Tibial artery (tissue), 4 donors: ENCODE data around the gene POLG2.

Experiments
- DNase-seq, 2 donors: peaks; one replicate each; pipeline ENCODE4 v3.0.0-alpha.2; 2019
- H3K27ac ChIP-seq, 2 donors: fragments of 200-600 bp; sonication (generic) in 1 of 2; 1 replicate in 1 of 2; 2 replicates in 1 of 2; pipeline ENCODE4 v1.5.1; 2018 to 2019; ENCODE audit warnings: mild to moderate bottlenecking in 1 of 2
- H3K27me3 ChIP-seq, 2 donors: fragments of 200-600 bp; sonication (generic) in 1 of 2; one replicate each; pipeline versions ENCODE4 v1.5.1 to v1.6.0; 2016 to 2019
- H3K36me3 ChIP-seq, 3 donors: fragments of 200-600 bp; sonication (generic) in 2 of 3; one replicate each; pipeline ENCODE4 v1.5.1; 2016 to 2019; ENCODE audit warnings: mild to moderate bottlenecking in 2 of 3
- H3K4me1 ChIP-seq, 4 donors: fragments of 200-600 bp; sonication (generic) in 2 of 4; 1 replicate in 3 of 4; 2 replicates in 1 of 4; pipeline ENCODE4 v1.5.1; 2016 to 2019
- H3K4me3 ChIP-seq, 2 donors: fragments of 200-600 bp; sonication (generic) in 1 of 2; 1 replicate in 1 of 2; 2 replicates in 1 of 2; pipeline ENCODE4 v1.5.1; 2018 to 2019; ENCODE audit warnings: mild to moderate bottlenecking in 2 of 2
- H3K9me3 ChIP-seq, 3 donors: fragments of 200-600 bp; sonication (generic) in 1 of 3; one replicate each; pipeline ENCODE4 v1.5.1; 2016 to 2019
- intact Hi-C: fragments of 100-400 bp; cut with DNase I; formaldehyde crosslinking; loops from one replicate; pipeline ENCODE4 v1.15.0; 2023; ENCODE audit warnings: low total_unique reads
- TF ChIP-seq, protein P1 (sequence below), 2 experiments: fragments of 200-600 bp in 1 of 2; fragments of 450-650 bp in 1 of 2; IDR thresholded peaks; one replicate each; pipeline ENCODE4 v1.5.1; 2017 to 2019; ENCODE audit warnings: antibody characterized with exemption in 2 of 2, mild to moderate bottlenecking in 1 of 2, moderate library complexity in 1 of 2

Gene POLG2

DNA sequence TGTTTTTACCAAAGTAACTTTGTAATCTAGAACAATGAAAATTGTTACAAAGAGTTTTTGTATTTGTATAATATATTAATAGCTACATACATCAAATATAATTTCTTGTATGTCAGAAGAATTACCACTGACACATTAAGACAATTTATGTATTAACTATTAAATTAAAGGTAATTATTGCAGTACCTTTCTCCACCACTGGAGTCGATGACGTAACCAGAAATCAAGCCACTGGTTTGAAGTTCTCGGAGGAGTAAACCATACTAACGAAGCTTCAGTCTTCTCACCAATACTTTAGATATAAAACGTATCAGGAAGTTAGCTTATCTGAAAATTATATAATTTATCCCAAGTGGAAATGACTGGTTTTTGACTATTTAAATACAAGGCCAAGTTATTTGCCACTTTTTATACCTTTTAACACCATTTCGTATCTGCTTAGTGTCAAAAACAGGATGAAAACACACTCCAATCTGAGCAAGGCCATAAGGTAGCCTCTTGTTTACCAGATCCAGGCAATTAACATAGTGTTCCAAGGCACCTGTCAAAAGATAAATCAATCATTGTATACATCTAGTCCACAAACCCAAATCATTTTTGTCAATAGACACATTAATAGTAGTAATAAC lies 4.3 kb downstream of the POLG2 start:
- peaks cover 10 to 57% (median 17%) of the 10 kb centered on the region in 3 donors for H3K36me3 ChIP-seq
- H3K4me3 ChIP-seq = no peak overlapping the region
- TF ChIP-seq, protein P1, sequence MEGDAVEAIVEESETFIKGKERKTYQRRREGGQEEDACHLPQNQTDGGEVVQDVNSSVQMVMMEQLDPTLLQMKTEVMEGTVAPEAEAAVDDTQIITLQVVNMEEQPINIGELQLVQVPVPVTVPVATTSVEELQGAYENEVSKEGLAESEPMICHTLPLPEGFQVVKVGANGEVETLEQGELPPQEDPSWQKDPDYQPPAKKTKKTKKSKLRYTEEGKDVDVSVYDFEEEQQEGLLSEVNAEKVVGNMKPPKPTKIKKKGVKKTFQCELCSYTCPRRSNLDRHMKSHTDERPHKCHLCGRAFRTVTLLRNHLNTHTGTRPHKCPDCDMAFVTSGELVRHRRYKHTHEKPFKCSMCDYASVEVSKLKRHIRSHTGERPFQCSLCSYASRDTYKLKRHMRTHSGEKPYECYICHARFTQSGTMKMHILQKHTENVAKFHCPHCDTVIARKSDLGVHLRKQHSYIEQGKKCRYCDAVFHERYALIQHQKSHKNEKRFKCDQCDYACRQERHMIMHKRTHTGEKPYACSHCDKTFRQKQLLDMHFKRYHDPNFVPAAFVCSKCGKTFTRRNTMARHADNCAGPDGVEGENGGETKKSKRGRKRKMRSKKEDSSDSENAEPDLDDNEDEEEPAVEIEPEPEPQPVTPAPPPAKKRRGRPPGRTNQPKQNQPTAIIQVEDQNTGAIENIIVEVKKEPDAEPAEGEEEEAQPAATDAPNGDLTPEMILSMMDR (IDR thresholded peaks at IDR 0.05) = peak; percentile 39 to 50
- H3K27me3 ChIP-seq = no peaks in the 10 kb centered on the region
- intact Hi-C loops = no loop called here
- H3K4me1 ChIP-seq = peaks cover 7 to 29% (median 24%) of the 10 kb centered on the region in 4 donors
- no peak for DNase-seq
- H3K27ac ChIP-seq = no peak overlapping the region
- no peaks in the 10 kb centered on the region for H3K9me3 ChIP-seq

DNA sequence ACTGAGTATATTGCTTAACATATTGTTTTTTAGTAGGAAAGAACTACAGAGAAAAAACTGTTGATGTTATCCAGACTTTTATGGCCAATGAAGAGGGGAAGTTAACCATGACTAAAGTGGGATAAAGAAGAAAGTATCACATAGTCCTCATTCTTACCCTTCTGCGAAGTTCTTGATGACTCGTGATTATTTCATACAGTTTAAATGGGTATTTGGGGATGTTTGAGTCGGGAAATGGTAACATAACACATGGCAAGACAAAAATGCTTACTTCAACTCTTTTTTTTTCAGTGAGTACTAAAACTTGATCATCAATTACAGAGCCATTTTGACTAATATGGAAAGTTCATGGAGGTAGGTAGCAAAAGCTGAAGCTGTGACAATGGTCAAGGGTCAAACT lies 4.9 kb downstream of the POLG2 start:
- H3K36me3 ChIP-seq = peaks cover 13 to 59% (median 18%) of the 10 kb centered on the region in 3 donors
- intact Hi-C loops = no loop called here

DNA sequence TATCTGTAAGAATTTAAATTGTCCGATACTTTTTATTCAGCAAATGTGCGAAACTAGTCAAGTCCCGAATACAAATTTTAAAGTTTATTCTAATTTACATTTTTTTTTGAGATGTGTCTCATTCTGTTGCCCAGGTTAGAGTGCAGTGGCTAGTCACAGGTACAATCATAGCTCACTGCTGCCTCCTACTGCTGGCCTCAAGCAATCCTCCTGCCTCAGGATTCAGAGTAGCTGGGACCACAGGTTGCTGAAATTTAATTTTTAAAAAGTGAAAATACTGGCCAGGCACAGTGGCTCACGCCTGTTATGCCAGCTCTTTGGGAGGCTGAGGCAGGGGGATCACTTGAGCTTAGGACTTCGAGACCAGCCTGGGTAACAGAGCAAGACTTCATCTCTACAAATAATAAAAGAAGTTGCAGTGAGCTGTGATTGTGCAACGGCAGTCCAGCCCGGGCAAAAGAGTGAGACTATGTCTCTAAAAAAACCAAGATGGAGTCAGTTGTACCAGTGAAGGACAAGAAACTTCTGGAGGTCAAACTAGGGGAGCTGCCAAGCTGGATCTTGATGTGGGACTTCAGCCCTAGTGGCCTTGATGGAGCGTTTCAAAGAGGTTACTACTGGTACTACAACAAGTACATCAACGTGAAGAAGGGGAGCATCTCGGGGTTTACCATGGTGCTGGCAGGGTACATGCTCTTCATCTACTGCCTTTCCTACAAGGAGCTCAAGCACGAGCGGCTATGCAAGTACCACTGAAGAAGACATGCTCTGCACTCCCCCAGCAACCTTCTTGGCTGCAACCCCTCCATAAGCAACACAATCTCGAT lies 5.6 kb downstream of the POLG2 start:
- Histone ChIP-seq H3K4me1 (peaks cover 6 to 23% (median 18%) of the 10 kb centered on the region in 4 donors), H3K27ac (no peak overlapping the region), H3K4me3 (no peak overlapping the region), H3K27me3 (no peaks in the 10 kb centered on the region), H3K9me3 (no peaks in the 10 kb centered on the region), H3K36me3 (peaks cover 14 to 62% (median 19%) of the 10 kb centered on the region in 3 donors)
- TF ChIP-seq, protein P1 (IDR thresholded peaks at IDR 0.05) = peak; percentile 34
- DNase-seq = no peak
- intact Hi-C loops = no loop called here

More for the DNA sequence above, 4.9 kb downstream of the POLG2 start:
- no peak overlapping the region for H3K4me3 ChIP-seq
- H3K4me1 ChIP-seq = peaks cover 7 to 23% (median 19%) of the 10 kb centered on the region in 4 donors
- DNase-seq = no peak
- no peak overlapping the region for H3K27ac ChIP-seq
- TF ChIP-seq, protein P1 (IDR thresholded peaks at IDR 0.05) = no peak
- no peaks in the 10 kb centered on the region for H3K9me3 ChIP-seq
- no peaks in the 10 kb centered on the region for H3K27me3 ChIP-seq

DNA sequence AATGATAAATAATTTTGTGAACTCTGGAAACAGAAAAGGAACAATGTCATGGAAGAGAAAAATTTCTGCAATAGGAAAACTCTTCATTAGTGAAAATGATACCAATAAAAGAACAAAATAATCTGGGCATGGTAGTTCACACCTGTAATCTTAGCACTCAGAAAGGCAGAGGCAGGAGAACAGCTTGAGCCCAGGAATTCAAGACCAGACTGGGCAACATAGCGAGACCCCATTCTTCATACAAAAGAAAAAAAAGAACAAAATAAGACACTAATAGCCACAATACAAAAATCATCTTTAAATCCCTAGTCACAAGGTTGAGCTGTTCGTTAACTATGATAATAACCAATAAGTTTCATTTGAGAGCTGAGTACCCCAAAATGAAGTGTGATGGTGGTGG lies 8.6 kb downstream of the POLG2 start:
- intact Hi-C loops = no loop called here

DNA sequence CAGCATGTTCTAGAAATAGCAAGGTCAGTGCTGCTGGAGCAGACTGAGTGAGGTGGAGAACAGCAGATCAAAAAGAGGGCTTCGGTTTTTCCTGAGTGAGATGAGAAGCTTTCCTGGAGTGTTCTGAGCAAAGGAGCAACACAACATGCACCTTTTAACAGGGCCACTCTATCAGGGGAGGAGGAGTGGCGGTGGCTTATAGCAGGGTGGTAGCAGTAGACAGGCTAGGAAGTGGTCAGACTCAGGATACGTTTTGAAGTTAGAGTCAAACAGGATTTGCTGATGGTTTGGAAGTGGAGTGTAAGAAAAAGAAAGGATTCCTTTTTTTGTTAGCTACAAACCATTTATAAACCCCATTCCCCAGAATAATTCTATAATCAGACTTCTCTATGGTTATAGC lies 12.5 kb downstream of the POLG2 start:
- TF ChIP-seq, protein P1 (IDR thresholded peaks at IDR 0.05) = no peak
- Histone ChIP-seq H3K27ac (no peak overlapping the region), H3K4me1 (no peaks in the 10 kb centered on the region), H3K27me3 (no peaks in the 10 kb centered on the region), H3K9me3 (no peaks in the 10 kb centered on the region), H3K36me3 (peaks cover 14 to 89% (median 55%) of the 10 kb centered on the region in 3 donors), H3K4me3 (no peak overlapping the region)
- no peak for DNase-seq
- intact Hi-C loops = no loop called here

More for the DNA sequence above, 8.6 kb downstream of the POLG2 start:
- no peak for DNase-seq
- Histone ChIP-seq H3K27me3 (no peaks in the 10 kb centered on the region), H3K4me1 (no peaks in the 10 kb centered on the region), H3K9me3 (no peaks in the 10 kb centered on the region), H3K27ac (no peak overlapping the region), H3K4me3 (no peak overlapping the region), H3K36me3 (peaks cover 23 to 89% (median 38%) of the 10 kb centered on the region in 3 donors)
- TF ChIP-seq, protein P1 (IDR thresholded peaks at IDR 0.05) = no peak
